Pancreas (tissue), 10 donors: ENCODE measurements around the gene HSBP1. TPM values are rescaled to one million over a fixed set of nuclear protein-coding genes. Genes with fewer than 3 reads are reported as not detected.

Experiments
- ATAC-seq, 4 donors: fragments of 200-7000 bp; cut with Tn5 transposase; one replicate each; pipeline versions ENCODE4 v1.8.0 to v1.9.1; 2020; ENCODE audit warnings: mild to moderate bottlenecking in 4 of 4, moderate library complexity in 4 of 4
- DNase-seq, 6 donors: peaks; one replicate each; pipeline ENCODE4 v3.0.0-alpha.2; 2020
- FAIRE-seq: peaks from 2 replicates; lab custom pipeline; 2012; peaks lifted over from hg19 to GRCh38; lab: Jason Lieb, UNC
- H3K27ac ChIP-seq, 4 donors: fragments of 200-600 bp; sonication (generic); 1 replicate in 3 of 4; 2 replicates in 1 of 4; pipeline versions ENCODE4 v1.5.0 to v1.8.0; 2020
- H3K27me3 ChIP-seq, 4 donors: fragments of 200-600 bp; one replicate each; pipeline ENCODE4 v1.8.0; 2021
- H3K36me3 ChIP-seq, 3 donors: fragments of 200-600 bp; sonication (generic) in 1 of 3; one replicate each; pipeline versions ENCODE4 v1.5.0 to v1.8.0; 2020 to 2021
- H3K4me1 ChIP-seq, 3 donors: fragments of 200-600 bp; one replicate each; pipeline ENCODE4 v1.8.0; 2021
- H3K4me3 ChIP-seq, 4 donors: fragments of 200-600 bp; sonication (generic) in 2 of 4; one replicate each; pipeline versions ENCODE4 v1.5.0 to v1.8.0; 2020 to 2021
- H3K9me3 ChIP-seq, 4 donors: fragments of 200-600 bp; one replicate each; pipeline ENCODE4 v1.8.0; 2021
- WGBS, 2 donors: extraction: QIAGEN DNeasy Blood & Tissue Kit; methylation state at CpG; one replicate each; pipeline ENCODE4 v1.1.7; 2013; 5-methylcytosine and 5-hydroxymethylcytosine counted together
- intact Hi-C, 3 donors: fragments of 100-400 bp; cut with DNase I; formaldehyde crosslinking; loops; one replicate each; pipeline versions ENCODE4 v1.11.1 to v1.14.2; 2022
- polyA plus RNA-seq, 2 donors: library from polyadenylated mRNA; stranded (reverse); fragments of 200-250 nt; gene quantifications; one replicate each; pipeline ENCODE4 v1.2.3, GENCODE V29; 2013
- total RNA-seq, 6 donors: library from RNA; stranded (reverse); fragmentation: NEBNext Ultra II Directional in 4 of 6; extraction: Animal tissue kit (Norgen Biotek cat#: 25700) in 4 of 6; gene quantifications; one replicate each; pipeline versions ENCODE4 v1.2.1 to v1.2.4, GENCODE V29; 2021 to 2023
- TF ChIP-seq, protein P1 (sequence below), 4 donors: fragments of 200-600 bp; sonication (generic) in 3 of 4; IDR thresholded peaks; one replicate each; pipeline versions ENCODE4 v1.5.0 to v1.8.0; 2021; ENCODE audit warnings: antibody characterized with exemption in 4 of 4
- donor health status: healthy with polysubstance abuse.
- donor health status: DM: no; HTN: no; CAD: no; lungs with moderate emphysema.
- donor health status: DM: no; HTN: no; CAD: no.
- donor health status: control.
- donor health status: control.
- donor health status: Bipolar disorder and iron deficiency.
- donor health status: DM: yes; HTN: yes; CAD: no.
- donor health status: DM: no; HTN: no; CAD: no.
- donor health status: DM: no; HTN: no; CAD: no.
- donor health status: DM: yes; HTN: yes; CAD: no.

Gene HSBP1
- total and polyA plus RNA-seq, 8 donors, result 16.3 to 53.7 (median 30.6) TPM

DNA sequence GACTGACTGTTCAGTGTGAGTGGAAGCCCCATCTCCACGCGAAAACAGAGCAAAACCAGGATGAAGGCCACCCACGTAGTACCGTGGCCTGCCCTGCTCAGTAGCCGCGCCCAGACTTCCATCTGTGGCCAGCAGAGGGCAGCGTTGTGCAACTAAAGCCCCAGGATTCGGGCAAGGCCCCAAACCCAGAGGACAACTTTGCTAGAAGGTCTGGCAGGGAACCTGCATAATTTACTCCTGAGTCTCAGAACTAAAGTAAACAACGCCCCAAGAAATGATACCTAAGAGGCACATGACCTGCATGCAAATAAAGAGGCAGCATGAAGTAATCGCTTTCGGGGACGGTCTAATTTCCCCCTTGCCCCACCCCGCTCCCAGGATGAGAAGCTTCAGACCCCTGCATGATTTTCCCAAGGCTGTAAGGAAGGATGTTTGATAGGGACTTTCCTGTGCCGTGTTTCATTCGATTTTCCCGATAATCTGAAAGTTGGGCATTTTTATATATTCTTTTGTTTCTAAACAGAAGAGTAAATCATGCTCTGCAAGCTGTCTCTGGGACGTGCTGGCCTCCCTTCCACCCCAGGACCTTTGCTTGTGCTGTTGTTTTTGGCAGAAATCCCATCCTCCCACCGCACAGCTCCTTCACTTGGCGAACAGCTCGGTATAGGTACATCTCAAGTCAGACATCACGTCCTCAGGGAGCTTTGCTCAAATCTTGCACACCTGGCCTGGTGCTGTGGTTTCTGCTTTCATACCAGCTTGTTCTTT is 18.6 kb downstream of the HSBP1 start:
- H3K27ac ChIP-seq, result no peak overlapping the region
- no peaks in the 10 kb centered on the region for H3K27me3 ChIP-seq
- H3K4me3 ChIP-seq, result no peak overlapping the region
- DNase-seq (peak; percentile 57 to 95 (median 91)), ATAC-seq (peak; percentile 96 to 100 (median 98)), FAIRE-seq (peak; percentile 37)
- H3K9me3 ChIP-seq, result no peaks in the 10 kb centered on the region
- intact Hi-C loops, result loop anchor here in 2 of 3 donors (10.0 kb wide), 2 partner anchors 58 to 228 kb away; no protein-coding TSS in a partner anchor
- H3K36me3 ChIP-seq, result no peaks in the 10 kb centered on the region
- no peaks in the 10 kb centered on the region for H3K4me1 ChIP-seq
- TF ChIP-seq, protein P1, sequence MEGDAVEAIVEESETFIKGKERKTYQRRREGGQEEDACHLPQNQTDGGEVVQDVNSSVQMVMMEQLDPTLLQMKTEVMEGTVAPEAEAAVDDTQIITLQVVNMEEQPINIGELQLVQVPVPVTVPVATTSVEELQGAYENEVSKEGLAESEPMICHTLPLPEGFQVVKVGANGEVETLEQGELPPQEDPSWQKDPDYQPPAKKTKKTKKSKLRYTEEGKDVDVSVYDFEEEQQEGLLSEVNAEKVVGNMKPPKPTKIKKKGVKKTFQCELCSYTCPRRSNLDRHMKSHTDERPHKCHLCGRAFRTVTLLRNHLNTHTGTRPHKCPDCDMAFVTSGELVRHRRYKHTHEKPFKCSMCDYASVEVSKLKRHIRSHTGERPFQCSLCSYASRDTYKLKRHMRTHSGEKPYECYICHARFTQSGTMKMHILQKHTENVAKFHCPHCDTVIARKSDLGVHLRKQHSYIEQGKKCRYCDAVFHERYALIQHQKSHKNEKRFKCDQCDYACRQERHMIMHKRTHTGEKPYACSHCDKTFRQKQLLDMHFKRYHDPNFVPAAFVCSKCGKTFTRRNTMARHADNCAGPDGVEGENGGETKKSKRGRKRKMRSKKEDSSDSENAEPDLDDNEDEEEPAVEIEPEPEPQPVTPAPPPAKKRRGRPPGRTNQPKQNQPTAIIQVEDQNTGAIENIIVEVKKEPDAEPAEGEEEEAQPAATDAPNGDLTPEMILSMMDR (IDR thresholded peaks at IDR 0.05), result peak; percentile 18 to 95 (median 93)
- WGBS, 2 donors, result 26 to 28% methylated on average over 21 of the region's 21 CpGs

DNA sequence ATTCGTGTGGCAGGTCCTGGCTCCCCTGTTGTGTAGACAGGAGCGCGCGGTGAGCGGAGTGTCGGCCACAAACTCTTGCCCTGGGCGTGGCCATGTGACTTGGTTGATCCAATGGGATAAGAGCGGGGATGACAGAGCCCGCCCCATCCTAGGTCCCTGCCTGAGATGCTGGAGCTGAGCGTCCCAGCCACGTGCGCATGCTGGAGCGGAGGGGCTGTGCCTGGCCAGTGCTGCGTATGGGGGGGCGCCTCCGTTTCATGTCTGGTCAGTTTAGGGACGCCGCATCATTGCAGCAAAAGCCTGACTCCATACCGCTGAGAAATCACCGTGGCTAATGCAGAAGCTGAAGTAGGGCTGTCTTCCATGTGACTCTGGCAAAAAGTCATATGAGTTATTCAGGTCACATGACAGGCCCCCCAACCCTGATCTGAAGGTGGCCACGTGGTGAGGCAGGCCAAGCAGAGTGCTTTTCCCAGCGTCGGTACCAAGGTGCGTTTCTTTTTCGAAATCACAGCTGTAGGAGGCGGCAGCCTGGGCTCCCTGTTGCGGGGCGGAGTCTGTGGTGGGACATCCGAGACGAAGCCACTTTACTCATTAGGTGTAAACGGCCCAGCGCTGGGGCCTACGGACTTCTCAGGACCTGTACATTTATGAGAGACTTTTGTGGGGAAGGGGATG is 22.5 kb downstream of the HSBP1 start:
- H3K9me3 ChIP-seq, result no peaks in the 10 kb centered on the region
- H3K4me3 ChIP-seq, result no peak overlapping the region
- ATAC-seq, result no peak
- TF ChIP-seq, protein P1 (IDR thresholded peaks at IDR 0.05), result no peak
- no peaks in the 10 kb centered on the region for H3K4me1 ChIP-seq
- no peaks in the 10 kb centered on the region for H3K27me3 ChIP-seq
- intact Hi-C loops, result no loop called here
- FAIRE-seq, result no peak
- 79 to 87% methylated on average over 33 of the region's 33 CpGs for WGBS, 2 donors
- H3K27ac ChIP-seq, result no peak overlapping the region
- no peak for DNase-seq
- H3K36me3 ChIP-seq, result no peaks in the 10 kb centered on the region

DNA sequence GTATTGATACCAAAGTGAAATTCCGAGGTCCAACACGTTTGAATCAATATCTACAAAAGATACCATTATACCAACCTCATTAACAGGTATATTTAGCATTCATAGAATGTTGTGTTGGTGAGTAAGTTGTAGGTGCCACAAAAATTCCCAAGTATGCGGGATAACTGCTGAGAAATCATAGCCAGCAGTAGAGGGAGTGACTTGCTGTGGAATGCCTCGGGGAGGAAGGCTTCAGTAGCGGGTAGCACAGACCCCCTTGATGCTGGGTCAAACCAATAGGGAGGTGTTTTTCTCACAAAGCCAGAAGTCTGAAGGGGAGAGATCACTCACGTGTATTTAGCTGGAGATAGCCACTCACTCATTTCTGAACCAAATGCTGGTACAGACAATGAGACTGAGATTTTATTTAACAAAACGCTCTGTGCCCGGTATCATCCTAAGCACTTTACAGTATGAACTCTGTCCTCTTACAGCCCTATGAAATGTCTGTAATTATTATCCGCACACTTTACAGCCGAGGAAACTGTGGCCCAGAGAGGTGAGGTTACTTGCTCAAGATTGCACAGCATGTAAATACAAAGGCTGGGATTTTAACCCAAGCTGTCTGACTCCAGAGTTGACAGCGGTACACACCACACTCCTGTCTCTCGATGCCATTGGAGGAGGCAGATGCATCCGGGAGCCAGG is 23.1 kb downstream of the HSBP1 start:
- TF ChIP-seq, protein P1 (IDR thresholded peaks at IDR 0.05), result no peak
- Histone ChIP-seq H3K36me3 (no peaks in the 10 kb centered on the region), H3K9me3 (no peaks in the 10 kb centered on the region), H3K4me1 (no peaks in the 10 kb centered on the region), H3K4me3 (no peak overlapping the region), H3K27me3 (no peaks in the 10 kb centered on the region), H3K27ac (no peak overlapping the region)
- intact Hi-C loops, result no loop called here
- ATAC-seq, result no peak
- DNase-seq, result no peak
- FAIRE-seq, result no peak
- 60 to 65% methylated on average over 13 of the region's 13 CpGs for WGBS, 2 donors

DNA sequence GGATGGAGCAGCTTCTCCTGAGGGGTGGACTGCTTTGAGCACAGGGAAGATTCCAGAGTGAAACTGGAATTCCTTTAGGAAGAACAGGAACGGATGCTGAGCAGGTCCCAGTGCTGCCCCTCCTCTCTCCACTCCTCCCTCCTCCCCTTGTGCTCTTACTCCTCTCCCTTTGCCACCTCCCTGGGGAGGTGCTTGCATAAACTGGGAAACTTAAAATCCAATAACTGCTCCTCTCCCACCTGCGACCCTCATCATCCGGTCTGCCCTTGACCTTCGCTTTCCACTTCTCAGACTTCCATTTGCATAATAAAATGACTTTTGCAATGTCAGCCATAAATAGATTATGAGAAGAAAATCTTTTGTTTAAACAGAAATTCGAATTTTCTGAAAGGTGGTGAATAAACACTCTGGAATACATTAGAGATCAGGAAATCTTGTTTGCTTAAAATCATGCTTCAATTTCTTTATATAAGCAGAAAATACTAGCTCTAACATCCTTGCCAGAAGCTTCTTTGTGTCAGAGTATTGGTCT is 23.7 kb downstream of the HSBP1 start:
- no peak for ATAC-seq
- Histone ChIP-seq H3K4me1 (no peaks in the 10 kb centered on the region), H3K27me3 (no peaks in the 10 kb centered on the region), H3K27ac (no peak overlapping the region), H3K4me3 (no peak overlapping the region), H3K36me3 (no peaks in the 10 kb centered on the region), H3K9me3 (no peaks in the 10 kb centered on the region)
- TF ChIP-seq, protein P1 (IDR thresholded peaks at IDR 0.05), result no peak
- no peak for DNase-seq
- intact Hi-C loops, result no loop called here
- 34 to 47% methylated on average over 5 of the region's 5 CpGs for WGBS, 2 donors
- no peak for FAIRE-seq
